Activated T-helper 1 cell treated with Interleukin-2 at 50 U/mL for 16 hours (primary cell): ENCODE results near the gene RSPH9.
"Not testable (repeated sequence)": the region's sequence is repeated elsewhere in the genome, so short reads cannot be mapped to it uniquely, and the experiment has no call there.

Experiments used
- DNase-seq: peaks from one replicate; pipeline ENCODE4 v3.0.0-alpha.2; 2020; ENCODE audit warnings: low read depth

The RSPH9 gene

GRCh38 chr6:43629104-43629504 is 15.7 kb upstream of the RSPH9 start, which contains the start of gene GTPBP2:
Gene GTPBP2 (minus strand): TSS chr6:43629264. CDS start chr6:43629162, 102 bp downstream.
- peak; percentile 91 for DNase-seq

- peak; percentile 70 for DNase-seq
These were observed 15.1 kb upstream of the RSPH9 start for GRCh38 chr6:43629505-43630300.

- no peak for DNase-seq
These were observed 13.7 kb upstream of the RSPH9 start for GRCh38 chr6:43630980-43631619.

GRCh38 chr6:43633002-43633401 is 11.8 kb upstream of the RSPH9 start:
- DNase-seq, result not testable (repeated sequence)

GRCh38 chr6:43634702-43635303 is 10.0 kb upstream of the RSPH9 start:
- DNase-seq, result no peak

- peak; percentile 79 for DNase-seq
These were observed 9.2 kb upstream of the RSPH9 start, which contains the start of gene MAD2L1BP for GRCh38 chr6:43635387-43636307. Gene MAD2L1BP (plus strand): TSS chr6:43635840. CDS start chr6:43635876, 36 bp downstream.

- no peak for DNase-seq
These were observed 8.6 kb upstream of the RSPH9 start for GRCh38 chr6:43636308-43636659.

- no peak for DNase-seq
These were observed 4.6 kb upstream of the RSPH9 start for GRCh38 chr6:43639984-43640800.

- no peak for DNase-seq
These were observed 753 bp downstream of the RSPH9 start for GRCh38 chr6:43645613-43645964.

- DNase-seq, result no peak
These were observed 2.8 kb downstream of the RSPH9 start for GRCh38 chr6:43647613-43648012.

- no peak for DNase-seq
These were observed 3.4 kb downstream of the RSPH9 start for GRCh38 chr6:43648248-43648647.

- DNase-seq, result not testable (repeated sequence)
These were observed 8.0 kb downstream of the RSPH9 start for GRCh38 chr6:43652822-43653221.

GRCh38 chr6:43657221-43657802 is 12.5 kb downstream of the RSPH9 start:
- DNase-seq, result no peak

GRCh38 chr6:43658161-43658560 is 13.3 kb downstream of the RSPH9 start:
- no peak for DNase-seq

- not testable (repeated sequence) for DNase-seq
These were observed 18.1 kb downstream of the RSPH9 start for GRCh38 chr6:43662948-43663347.

- no peak for DNase-seq
These were observed 20.5 kb downstream of the RSPH9 start for GRCh38 chr6:43665376-43665775.

GRCh38 chr6:43666196-43666920 is 21.5 kb downstream of the RSPH9 start:
- no peak for DNase-seq

GRCh38 chr6:43667245-43668150 is 22.7 kb downstream of the RSPH9 start:
- peak; percentile 52 for DNase-seq
